Neural crest cell (in vitro differentiated cells): ENCODE data around the gene AFDN. TPM values are rescaled to one million over a fixed set of nuclear protein-coding genes. Genes with fewer than 3 reads are reported as not detected.

Experiments used
- DNase-seq: peaks from one replicate; pipeline ENCODE4 v3.0.0; 2021; ENCODE audit warnings: low read depth, mixed read lengths, low spot score
- H3K27ac Mint-ChIP-seq: one replicate; pipeline ENCODE4 v1.8.0; 2021; ENCODE audit warnings: mild to moderate bottlenecking, mixed read lengths; ENCODE audit not compliant: unreplicated experiment
- H3K27me3 Mint-ChIP-seq: 2 replicates; pipeline ENCODE4 v1.8.0; 2021; ENCODE audit warnings: low read depth, mild to moderate bottlenecking, mixed read lengths
- H3K36me3 Mint-ChIP-seq: 2 replicates; pipeline ENCODE4 v1.8.0; 2021; ENCODE audit warnings: low read depth, mild to moderate bottlenecking, mixed read lengths
- H3K4me1 Mint-ChIP-seq: 2 replicates; pipeline ENCODE4 v1.8.0; 2021; ENCODE audit warnings: mixed read lengths
- H3K4me3 Mint-ChIP-seq: one replicate; pipeline ENCODE4 v1.8.0; 2021; ENCODE audit warnings: mild to moderate bottlenecking, mixed read lengths
- H3K9me3 Mint-ChIP-seq: 2 replicates; pipeline ENCODE4 v1.8.0; 2021; ENCODE audit warnings: mixed read lengths
- CTCF ChIP-seq: fragments of 200-600 bp; sonication (generic); conservative IDR thresholded peaks from 2 replicates; pipeline ENCODE4 v1.5.0; 2021; ENCODE audit warnings: antibody characterized with exemption, mild to moderate bottlenecking
- total RNA-seq: library from RNA; stranded (reverse); gene quantifications from 2 replicates; pipeline ENCODE4 v1.2.1, GENCODE V29; 2021

AFDN gene
- total RNA-seq, 1 donor from 2014 or later, result 143 TPM

DNA sequence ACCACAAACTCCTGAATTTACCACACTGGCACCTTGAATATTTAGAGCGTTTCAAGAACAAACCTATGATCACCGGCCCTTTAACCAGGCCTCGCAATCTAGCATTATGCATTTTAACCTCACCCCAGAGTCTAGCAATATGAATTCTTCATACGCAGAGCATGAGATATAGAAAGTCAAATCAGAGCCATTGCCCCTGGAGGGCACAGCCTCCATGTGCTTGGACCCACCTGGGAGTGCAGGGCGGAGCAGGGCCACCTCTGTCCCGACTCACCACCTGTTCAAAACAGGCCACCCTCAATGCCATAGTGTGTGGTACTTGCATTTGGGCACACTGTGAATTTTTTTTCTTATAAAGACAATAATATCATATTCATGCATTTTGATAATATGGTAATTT is 19.5 kb upstream of the AFDN start:
- Mint-ChIP-seq H3K27ac (no peak overlapping the region), H3K4me1 (no peaks in the 10 kb centered on the region), H3K4me3 (no peak overlapping the region), H3K36me3 (no peaks in the 10 kb centered on the region), H3K9me3 (peaks cover 2% of the 10 kb centered on the region), H3K27me3 (peaks cover 6% of the 10 kb centered on the region)
- TF ChIP-seq CTCF, result no peak
- no peak for DNase-seq

- H3K27ac Mint-ChIP-seq, result no peak overlapping the region
- no peak for DNase-seq
- no peaks in the 10 kb centered on the region for H3K4me1 Mint-ChIP-seq
- H3K27me3 Mint-ChIP-seq, result peaks cover 6% of the 10 kb centered on the region
- peaks cover 2% of the 10 kb centered on the region for H3K9me3 Mint-ChIP-seq
- no peak for TF ChIP-seq CTCF
- H3K4me3 Mint-ChIP-seq, result no peak overlapping the region
- no peaks in the 10 kb centered on the region for H3K36me3 Mint-ChIP-seq
Observed at GRCh38 chr6:167807756-167808155, 19.0 kb upstream of the AFDN start.

DNA sequence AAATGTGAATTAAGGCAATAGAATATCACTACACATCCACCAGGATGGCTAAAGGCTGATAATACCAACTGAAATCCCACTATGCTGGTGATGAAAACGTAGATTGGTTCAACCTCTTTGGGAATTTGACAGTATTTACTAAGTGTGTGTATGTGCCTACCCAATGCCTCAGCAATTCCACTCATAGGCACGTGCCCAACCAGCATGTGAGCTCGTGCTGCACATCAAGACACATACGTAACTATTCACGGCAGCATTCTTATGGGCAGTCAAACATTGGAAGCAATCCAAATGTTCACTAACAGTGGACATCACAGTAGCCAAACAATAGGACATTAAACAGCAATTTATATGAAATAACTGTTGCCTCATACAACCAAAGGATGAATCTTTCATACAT is 15.7 kb upstream of the AFDN start:
- DNase-seq, result no peak
- no peaks in the 10 kb centered on the region for H3K4me1 Mint-ChIP-seq
- H3K9me3 Mint-ChIP-seq, result peaks cover 2% of the 10 kb centered on the region
- no peaks in the 10 kb centered on the region for H3K36me3 Mint-ChIP-seq
- no peak overlapping the region for H3K4me3 Mint-ChIP-seq
- H3K27ac Mint-ChIP-seq, result no peak overlapping the region
- H3K27me3 Mint-ChIP-seq, result peaks cover 6% of the 10 kb centered on the region
- TF ChIP-seq CTCF, result no peak

DNA sequence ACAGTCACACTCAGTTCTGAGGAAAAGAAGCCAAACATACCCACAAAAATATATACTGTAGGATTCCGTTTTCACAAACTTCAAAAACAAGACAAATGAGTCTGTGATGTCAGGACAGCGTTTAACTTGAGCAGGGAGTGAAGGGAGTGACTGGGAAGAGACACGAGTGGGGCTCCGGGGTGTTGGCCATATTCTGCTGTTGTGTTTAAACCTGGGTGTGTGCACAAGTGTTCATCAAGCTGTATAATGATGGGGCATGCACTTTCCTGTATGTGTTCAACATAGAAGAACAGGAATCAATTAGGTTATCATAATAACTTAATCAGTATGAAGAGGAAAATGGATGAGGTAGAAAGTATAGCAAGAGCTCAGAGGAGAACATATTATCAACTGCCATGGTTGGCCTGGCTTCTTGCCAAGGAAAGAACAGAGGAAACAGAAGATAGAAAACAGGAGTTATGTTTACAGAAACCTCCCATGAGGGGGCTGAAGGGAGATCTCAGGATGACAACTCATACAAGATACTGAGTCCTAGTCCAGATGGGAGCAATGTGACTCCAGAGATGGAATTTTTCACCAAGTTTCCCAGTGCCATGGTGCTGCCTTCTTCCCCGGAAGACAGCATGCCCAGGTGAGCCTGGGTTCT is 15.1 kb upstream of the AFDN start:
- Mint-ChIP-seq H3K9me3 (peaks cover 2% of the 10 kb centered on the region), H3K36me3 (no peaks in the 10 kb centered on the region)

DNA sequence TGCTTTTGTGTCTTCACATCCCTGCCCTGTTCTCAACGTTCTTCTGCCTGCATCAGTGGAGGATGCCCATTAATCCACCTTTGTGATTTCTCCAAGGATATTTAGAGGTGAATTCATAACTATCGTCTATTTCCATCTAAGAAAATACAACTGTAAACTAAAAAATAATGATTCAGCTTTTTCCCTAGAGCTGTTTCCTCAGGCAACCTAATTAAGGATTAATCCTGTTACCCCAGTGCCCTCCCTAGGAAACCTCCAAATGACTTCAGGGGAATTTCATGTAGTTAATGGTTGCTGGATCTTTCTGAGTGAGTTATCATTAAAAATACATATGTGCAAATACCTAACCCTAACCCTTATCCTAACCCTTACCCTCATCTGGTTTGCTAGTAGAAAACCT is 14.6 kb upstream of the AFDN start:
- no peak for TF ChIP-seq CTCF
- H3K4me1 Mint-ChIP-seq, result no peaks in the 10 kb centered on the region
- peaks cover 2% of the 10 kb centered on the region for H3K9me3 Mint-ChIP-seq
- no peak overlapping the region for H3K4me3 Mint-ChIP-seq
- peaks cover 6% of the 10 kb centered on the region for H3K27me3 Mint-ChIP-seq
- no peak for DNase-seq
- H3K27ac Mint-ChIP-seq, result no peak overlapping the region
- no peaks in the 10 kb centered on the region for H3K36me3 Mint-ChIP-seq

More for the DNA sequence above, 15.1 kb upstream of the AFDN start:
- H3K27me3 Mint-ChIP-seq, result peaks cover 6% of the 10 kb centered on the region
- no peak overlapping the region for H3K27ac Mint-ChIP-seq
- no peaks in the 10 kb centered on the region for H3K4me1 Mint-ChIP-seq
- no peak overlapping the region for H3K4me3 Mint-ChIP-seq
- TF ChIP-seq CTCF, result no peak
- no peak for DNase-seq
